Measurements from ENCODE around the gene ZNF559. TPM values are rescaled to one million over a fixed set of nuclear protein-coding genes. Genes with fewer than 3 reads are reported as not detected.
"Not testable (repeated sequence)": the region's sequence is repeated elsewhere in the genome, so short reads cannot be mapped to it uniquely, and the experiment has no call there.

Gene ZNF559
- total and polyA plus RNA-seq, 8 donors = 7.3 to 52.2 (median 14.4) TPM

GRCh38 chr19:9313756-9314155 is 10.2 kb upstream of the ZNF559 start:
- intact Hi-C loops (cut with DNase I; ENCODE audit: low total_unique reads) = no loop called here
- H3K27me3 ChIP-seq = peaks cover 0 to 8% (median 0%) of the 10 kb centered on the region in 3 donors
- peaks cover 0 to 9% (median 7%) of the 10 kb centered on the region in 4 donors for H3K4me1 ChIP-seq
- no peak overlapping the region for H3K4me3 ChIP-seq
- 65 to 73% (median 71%) methylated on average over 3 to 4 of the region's 4 CpGs for WGBS, 5 donors
- no peak for TF ChIP-seq CTCF (IDR thresholded peaks at IDR 0.05)
- no peak for TF ChIP-seq EP300 (IDR thresholded peaks at IDR 0.05)
- TF ChIP-seq POLR2A (IDR thresholded peaks at IDR 0.05) = no peak
- no peak for TF ChIP-seq POLR2AphosphoS5 (IDR thresholded peaks at IDR 0.05)
- H3K36me3 ChIP-seq = no peaks in the 10 kb centered on the region
- no peak overlapping the region for H3K27ac ChIP-seq
- peaks cover 0 to 49% (median 18%) of the 10 kb centered on the region in 4 donors for H3K9me3 ChIP-seq
- no peak for DNase-seq

GRCh38 chr19:9321338-9321737 is 2.6 kb upstream of the ZNF559 start:
- Histone ChIP-seq H3K36me3 (peaks cover 0 to 12% (median 2%) of the 10 kb centered on the region in 4 donors), H3K9me3 (peaks cover 0 to 60% (median 16%) of the 10 kb centered on the region in 4 donors), H3K4me3 (no peak overlapping the region), H3K4me1 (peaks cover 11 to 20% (median 16%) of the 10 kb centered on the region in 4 donors), H3K27me3 (peaks cover 0 to 8% (median 0%) of the 10 kb centered on the region in 3 donors), H3K27ac (no peak overlapping the region)
- intact Hi-C loops (cut with DNase I; ENCODE audit: low total_unique reads) = no loop called here
- TF ChIP-seq POLR2AphosphoS5 (IDR thresholded peaks at IDR 0.05) = no peak
- no peak for TF ChIP-seq CTCF (IDR thresholded peaks at IDR 0.05)
- TF ChIP-seq EP300 (IDR thresholded peaks at IDR 0.05) = no peak
- TF ChIP-seq POLR2A (IDR thresholded peaks at IDR 0.05) = no peak
- 93 to 97% (median 95%) methylated on average over 8 to 22 of the region's 23 CpGs for WGBS, 5 donors
- DNase-seq = no peak

DNA sequence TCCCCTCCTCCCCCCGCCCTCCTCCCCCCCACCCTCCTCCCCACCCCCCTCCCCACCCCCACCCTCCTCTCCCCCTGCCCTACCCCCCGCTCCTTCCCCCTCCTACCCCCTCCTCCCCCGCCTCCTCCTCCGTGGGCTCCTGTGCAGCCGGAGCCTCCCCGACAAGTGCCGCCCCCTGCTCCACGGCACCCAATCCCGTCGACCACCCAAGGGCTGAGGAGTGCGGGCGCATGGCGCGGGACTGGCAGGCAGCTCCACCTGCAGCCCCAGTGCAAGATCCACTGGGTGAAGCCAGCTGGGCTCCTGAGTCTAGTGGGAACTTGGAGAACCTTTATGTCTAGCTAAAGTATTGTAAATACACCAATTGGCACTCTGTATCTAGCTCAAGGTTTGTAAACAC is 2.2 kb upstream of the ZNF559 start:
- Histone ChIP-seq H3K36me3 (peaks cover 0 to 16% (median 4%) of the 10 kb centered on the region in 4 donors), H3K4me1 (peaks cover 11 to 20% (median 16%) of the 10 kb centered on the region in 4 donors), H3K9me3 (peaks cover 0 to 60% (median 17%) of the 10 kb centered on the region in 4 donors)
- intact Hi-C loops (cut with DNase I; ENCODE audit: low total_unique reads); DNase-seq; H3K27ac ChIP-seq; H3K4me3 ChIP-seq; H3K27me3 ChIP-seq: not testable (repeated sequence)
- WGBS, 5 donors = 90 to 100% (median 97%) methylated on average over 4 to 11 of the region's 14 CpGs

- H3K27ac ChIP-seq; DNase-seq; H3K27me3 ChIP-seq; H3K4me3 ChIP-seq; intact Hi-C loops (cut with DNase I; ENCODE audit: low total_unique reads): not testable (repeated sequence)
- peaks cover 11 to 20% (median 16%) of the 10 kb centered on the region in 4 donors for H3K4me1 ChIP-seq
- peaks cover 0 to 21% (median 6%) of the 10 kb centered on the region in 4 donors for H3K36me3 ChIP-seq
- peaks cover 0 to 62% (median 20%) of the 10 kb centered on the region in 4 donors for H3K9me3 ChIP-seq
- WGBS, 5 donors = 93 to 97% (median 96%) methylated on average over 10 of the region's 10 CpGs
Observed at GRCh38 chr19:9322201-9322600, 1.8 kb upstream of the ZNF559 start.

- Histone ChIP-seq H3K4me1 (peaks cover 11 to 20% (median 16%) of the 10 kb centered on the region in 4 donors), H3K4me3 (peak overlapping the region; percentile 69 to 85 (median 78)), H3K9me3 (peaks cover 0 to 70% (median 32%) of the 10 kb centered on the region in 4 donors), H3K36me3 (peaks cover 0 to 34% (median 16%) of the 10 kb centered on the region in 4 donors), H3K27me3 (no peaks in the 10 kb centered on the region), H3K27ac (peak overlapping the region; percentile 90 to 93 (median 92))
- 0 to 5% (median 3%) methylated on average over 9 of the region's 9 CpGs for WGBS, 5 donors
- DNase-seq = peak; percentile 55 to 84
- TF ChIP-seq EP300 (IDR thresholded peaks at IDR 0.05) = no peak
- no peak for TF ChIP-seq POLR2A (IDR thresholded peaks at IDR 0.05)
- intact Hi-C loops (cut with DNase I; ENCODE audit: low total_unique reads) = no loop called here
Observed at GRCh38 chr19:9323557-9323918, 441 bp upstream of the ZNF559 start.

GRCh38 chr19:9324584-9324962 is 594 bp downstream of the ZNF559 start:
- TF ChIP-seq POLR2AphosphoS5 (IDR thresholded peaks at IDR 0.05) (no peak), CTCF (IDR thresholded peaks at IDR 0.05) (no peak), POLR2A (IDR thresholded peaks at IDR 0.05) (no peak), EP300 (IDR thresholded peaks at IDR 0.05) (no peak)
- intact Hi-C loops (cut with DNase I; ENCODE audit: low total_unique reads) = no loop called here
- Histone ChIP-seq H3K27ac (peak overlapping the region; percentile 90 to 93 (median 92)), H3K9me3 (peaks cover 2 to 73% (median 38%) of the 10 kb centered on the region in 4 donors), H3K36me3 (peaks cover 0 to 43% (median 21%) of the 10 kb centered on the region in 4 donors), H3K27me3 (no peaks in the 10 kb centered on the region), H3K4me3 (peak overlapping the region; percentile 69 to 85 (median 78)), H3K4me1 (peaks cover 11 to 20% (median 16%) of the 10 kb centered on the region in 4 donors)
- DNase-seq = no peak
- 39 to 62% (median 55%) methylated on average over 9 of the region's 9 CpGs for WGBS, 5 donors
